ENCODE measurements around the gene MRPL16.
A peak's percentile ranks its signal among the peaks of the same experiment; 100 is the strongest.

Gene MRPL16

GRCh38 chr11:59770869-59771268, 39.7 kb downstream of the MRPL16 start:
- DNase-seq (ENCODE audit: low read depth), result no peak

DNA sequence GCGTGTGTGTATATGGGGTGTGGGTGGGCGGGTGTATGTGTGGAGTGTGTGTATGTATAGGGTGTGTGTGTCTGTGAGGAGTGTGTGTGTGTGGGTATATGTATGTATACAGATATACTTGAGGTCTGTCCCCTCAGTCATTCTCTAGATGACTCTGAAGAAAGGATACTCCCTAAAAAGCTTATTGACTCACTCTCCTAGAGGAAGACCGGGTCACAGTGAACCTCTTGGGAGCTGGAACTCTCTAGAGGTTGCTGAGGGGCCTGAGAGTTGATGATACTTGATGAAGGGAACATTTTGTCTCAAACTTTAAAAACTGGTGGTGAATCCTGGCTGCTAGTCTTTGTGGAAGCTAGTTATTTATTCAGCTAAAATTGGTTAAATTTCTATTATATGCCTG, 40.3 kb downstream of the MRPL16 start:
- no peak for DNase-seq (ENCODE audit: low read depth)

DNA sequence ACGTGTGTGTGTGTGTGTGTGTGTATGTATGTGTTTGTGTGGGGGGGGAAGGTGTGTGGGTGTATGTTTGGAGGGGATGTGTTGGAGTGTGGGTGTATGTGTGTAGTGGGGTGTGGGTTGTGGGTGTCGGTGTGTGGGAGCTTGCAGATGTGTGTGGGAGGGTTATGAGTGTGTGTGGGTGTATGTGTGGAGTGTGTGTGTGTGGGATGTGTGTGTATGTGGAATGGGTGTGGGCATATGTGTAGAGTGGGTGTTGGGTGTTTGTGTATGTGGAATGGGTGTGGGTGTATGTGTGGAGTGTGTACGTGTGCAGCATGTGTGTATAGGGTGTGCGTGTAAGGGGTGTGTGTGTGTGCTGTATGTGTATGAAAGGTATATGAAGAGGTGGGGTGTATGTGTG, 40.8 kb downstream of the MRPL16 start:
- no peak for DNase-seq (ENCODE audit: low read depth)

DNA sequence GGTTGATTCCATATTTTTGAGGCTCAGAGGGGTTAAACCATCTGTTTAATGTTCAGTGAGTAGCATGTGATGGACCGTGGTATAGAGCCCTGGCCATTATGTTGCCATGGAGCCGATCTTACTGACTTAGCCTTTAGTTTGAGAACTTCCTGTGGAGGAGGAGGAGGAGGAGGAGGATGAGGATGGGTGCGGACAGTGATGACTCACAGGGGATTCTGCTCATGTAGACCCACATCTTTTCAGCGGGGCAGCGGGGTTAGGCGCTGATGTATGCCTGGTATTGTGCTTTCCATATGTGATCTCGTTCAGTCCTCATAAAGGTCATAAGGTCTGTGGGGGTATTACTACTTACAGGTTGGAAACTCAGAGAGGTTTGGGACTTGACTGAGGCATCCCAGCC, 41.5 kb downstream of the MRPL16 start:
- no peak for DNase-seq (ENCODE audit: low read depth)

DNA sequence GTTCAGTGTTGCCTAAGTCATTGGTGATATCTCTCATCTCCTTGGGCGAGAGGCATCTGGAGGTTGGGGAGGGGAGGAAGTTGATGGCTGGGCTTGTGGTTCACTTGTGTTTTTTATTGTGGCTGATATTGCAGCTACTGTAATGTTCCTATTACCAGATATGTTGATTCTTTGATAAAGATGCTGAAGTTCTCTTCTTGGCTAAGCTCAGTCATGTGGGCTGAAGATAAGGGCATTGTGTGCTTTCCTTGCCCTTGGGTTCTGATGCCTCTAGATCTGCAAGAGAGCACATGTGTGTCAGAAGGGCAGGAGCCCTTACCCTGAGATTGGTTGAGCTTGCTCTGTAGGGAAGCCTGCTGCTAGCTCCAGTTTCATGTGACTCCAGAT, 43.4 kb downstream of the MRPL16 start:
- DNase-seq (ENCODE audit: low read depth), result no peak

- no peak for DNase-seq (ENCODE audit: low read depth)
These were observed 43.9 kb downstream of the MRPL16 start for GRCh38 chr11:59766542-59767224.

DNA sequence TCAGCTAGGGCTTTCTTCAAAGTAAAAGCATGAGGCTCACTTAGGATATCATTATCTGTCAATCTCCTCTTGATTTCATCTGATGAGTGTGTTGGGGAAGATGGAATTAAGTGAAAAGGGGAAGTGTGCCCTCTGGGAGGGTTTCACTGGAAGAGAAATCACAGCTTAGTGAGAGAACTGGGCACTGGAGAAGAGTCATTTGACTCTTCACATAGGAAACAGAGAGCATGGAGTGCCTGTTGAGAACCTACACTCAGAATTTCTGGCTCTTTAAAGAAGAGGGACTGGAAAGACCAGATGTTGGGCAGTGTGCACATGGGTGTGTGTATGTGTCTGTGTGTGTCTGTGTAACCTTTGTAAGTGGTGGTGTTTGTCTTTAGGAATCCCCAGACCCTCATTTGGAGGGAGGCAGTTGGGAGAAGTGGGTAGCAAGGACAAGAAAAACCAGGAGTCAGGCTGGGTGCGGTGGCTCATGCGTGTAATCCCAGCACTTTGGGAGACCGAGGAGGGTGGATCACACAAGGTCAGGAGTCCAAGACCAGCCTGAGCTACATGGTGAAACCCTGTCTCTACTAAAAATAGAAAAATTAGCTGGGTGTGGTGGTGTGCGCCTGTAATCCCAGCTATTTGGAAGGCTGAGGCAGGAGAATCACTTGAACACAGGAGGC, 45.4 kb downstream of the MRPL16 start:
- DNase-seq (ENCODE audit: low read depth), result no peak

- no peak for DNase-seq (ENCODE audit: low read depth)
These were observed 48.6 kb downstream of the MRPL16 start for GRCh38 chr11:59761993-59762392.

- DNase-seq (ENCODE audit: low read depth), result no peak
These were observed 49.8 kb downstream of the MRPL16 start for GRCh38 chr11:59760771-59761170.

- no peak for DNase-seq (ENCODE audit: low read depth)
These were observed 50.7 kb downstream of the MRPL16 start for GRCh38 chr11:59759900-59760299.

DNA sequence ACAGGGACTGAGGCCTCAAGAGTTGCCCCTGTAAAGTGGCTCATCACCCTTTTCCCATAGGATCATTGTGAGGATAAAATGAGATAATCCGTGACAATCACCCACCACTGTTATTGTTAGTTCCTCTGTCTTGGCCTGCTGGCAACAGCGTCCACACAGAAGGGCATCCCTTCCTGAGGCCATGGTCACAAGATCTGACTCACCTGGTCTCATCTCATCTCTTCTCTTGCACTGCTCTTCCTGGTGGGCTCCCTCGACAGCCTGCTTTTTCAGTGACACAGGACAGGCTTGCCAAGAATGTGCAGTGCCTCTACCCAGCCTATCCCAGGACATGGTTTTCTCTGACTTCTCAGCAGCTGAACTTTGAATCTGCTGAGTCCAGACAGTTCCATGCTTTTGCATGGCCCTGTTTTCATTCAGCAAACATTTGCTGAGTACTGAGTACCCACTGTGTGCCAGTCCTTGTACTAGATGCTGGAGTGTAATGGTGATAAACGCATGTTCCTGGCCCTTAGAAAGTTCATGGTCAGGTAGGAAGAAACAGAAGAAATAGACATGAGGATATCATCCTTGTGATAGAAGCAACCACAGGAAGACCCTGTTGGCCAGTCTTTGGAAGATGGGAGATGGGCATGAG, 52.1 kb downstream of the MRPL16 start:
- no peak for DNase-seq (ENCODE audit: low read depth)

DNA sequence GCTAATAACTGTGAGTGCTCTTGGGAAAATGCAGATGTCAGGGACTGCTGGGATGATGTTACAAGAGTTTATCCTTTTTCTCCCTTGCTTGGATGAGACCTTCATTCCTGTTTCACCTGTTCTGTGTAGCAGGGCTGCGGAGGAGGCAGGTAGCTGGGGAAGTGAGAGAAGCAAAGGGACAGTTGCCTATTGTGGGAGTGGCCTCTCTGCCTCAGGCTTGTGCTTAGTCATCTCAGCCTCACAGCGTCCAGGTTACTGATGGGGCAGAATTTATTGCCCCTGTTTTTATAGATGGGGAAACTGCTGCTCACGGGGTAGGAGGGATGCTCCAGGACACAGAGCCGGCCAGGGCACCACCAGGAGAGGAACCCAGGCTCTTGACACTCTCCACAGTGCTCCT, 53.7 kb downstream of the MRPL16 start:
- peak; percentile 50 for DNase-seq (ENCODE audit: low read depth)

DNA sequence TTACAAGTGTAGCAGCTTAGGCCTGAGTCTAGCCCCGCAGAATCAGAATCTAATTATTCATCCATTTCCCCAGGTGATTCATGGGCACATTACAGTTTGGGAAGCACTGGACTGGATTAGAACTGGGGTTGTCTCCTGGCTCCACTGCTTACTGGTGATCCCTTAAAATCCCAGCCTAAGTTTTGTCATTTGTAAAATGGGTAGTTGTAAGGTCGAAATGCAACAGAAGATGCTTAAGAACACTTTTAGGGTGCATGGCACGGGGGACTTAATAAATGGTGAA, 54.1 kb downstream of the MRPL16 start:
- peak; percentile 28 for DNase-seq (ENCODE audit: low read depth)

Data from EH (cell line).